HepG2 (cell line): ENCODE results near the gene MTA2. TPM values are rescaled to one million over a fixed set of nuclear protein-coding genes. Genes with fewer than 3 reads are reported as not detected.

ENCODE experiments used
- HMG20B ChIP-seq: conservative IDR thresholded peaks from 2 replicates; pipeline ENCODE4 v1.6.1; 2016; ENCODE audit warnings: missing genetic modification reagents, missing compliant biosample characterization
- KAT2B ChIP-seq: fragments of 150-350 bp; IDR thresholded peaks from 2 replicates; pipeline ENCODE4 v1.6.1; 2014; ENCODE audit warnings: low read depth, low read length, borderline replicate concordance
- KAT8 ChIP-seq: IDR thresholded peaks from 2 replicates; pipeline ENCODE4 v1.6.1; 2016; ENCODE audit warnings: missing genetic modification reagents, missing compliant biosample characterization
- KLF13 ChIP-seq: sonication (generic); formaldehyde crosslinking; IDR thresholded peaks from 2 replicates; pipeline ENCODE4 v1.4.0; 2020; ENCODE audit warnings: mild to moderate bottlenecking, missing genetic modification reagents
- NFATC3 ChIP-seq: sonication (generic); formaldehyde crosslinking; IDR thresholded peaks from 2 replicates; pipeline ENCODE4 v1.5.1; 2020; ENCODE audit warnings: mild to moderate bottlenecking, missing genetic modification reagents
- SOX6 ChIP-seq, 2 experiments: fragments of 450-650 bp in 1 of 2; sonication (generic) in 1 of 2; formaldehyde crosslinking in 1 of 2; IDR thresholded peaks; 2 replicates each; pipeline versions ENCODE4 v1.4.0 to v1.6.1; 2017 to 2020; ENCODE audit warnings: antibody characterized with exemption in 1 of 2, mild to moderate bottlenecking in 1 of 2, missing genetic modification reagents in 1 of 2
- SPEN ChIP-seq: sonication (generic); formaldehyde crosslinking; IDR thresholded peaks from 2 replicates; pipeline ENCODE4 v1.5.1; 2020; ENCODE audit warnings: low read depth, mild to moderate bottlenecking, missing genetic modification reagents
- ZBTB25 ChIP-seq: IDR thresholded peaks from 2 replicates; pipeline ENCODE4 v1.6.1; 2018; ENCODE audit warnings: missing genetic modification reagents
- ZBTB38 ChIP-seq: sonication (generic); formaldehyde crosslinking; IDR thresholded peaks from 2 replicates; pipeline ENCODE4 v1.5.1; 2020; ENCODE audit warnings: mild to moderate bottlenecking, missing genetic modification reagents
- ZBTB4 ChIP-seq: sonication (generic); formaldehyde crosslinking; IDR thresholded peaks from 2 replicates; pipeline ENCODE4 v1.4.0; 2020; ENCODE audit warnings: missing genetic modification reagents, mild to moderate bottlenecking, borderline replicate concordance
- ZFP82 ChIP-seq: sonication (generic); formaldehyde crosslinking; IDR thresholded peaks from 2 replicates; pipeline ENCODE4 v1.5.1; 2020; ENCODE audit warnings: mild to moderate bottlenecking, missing genetic modification reagents, borderline replicate concordance
- ZIK1 ChIP-seq: sonication (generic); formaldehyde crosslinking; IDR thresholded peaks from 2 replicates; pipeline ENCODE4 v1.5.0; 2020; ENCODE audit warnings: mild to moderate bottlenecking, low read depth, missing genetic modification reagents, borderline replicate concordance
- ZMYM2 ChIP-seq: sonication (generic); formaldehyde crosslinking; IDR thresholded peaks from 2 replicates; pipeline ENCODE4 v1.8.0; 2022; ENCODE audit warnings: mild to moderate bottlenecking, missing genetic modification reagents
- ZNF501 ChIP-seq: sonication (generic); formaldehyde crosslinking; IDR thresholded peaks from 2 replicates; pipeline ENCODE4 v1.5.1; 2020; ENCODE audit warnings: mild to moderate bottlenecking, moderate library complexity, missing genetic modification reagents
- ZNF503 ChIP-seq: sonication (generic); formaldehyde crosslinking; IDR thresholded peaks from 2 replicates; pipeline ENCODE4 v1.4.0; 2020; ENCODE audit warnings: missing genetic modification reagents
- ZNF556 ChIP-seq: sonication (generic); formaldehyde crosslinking; IDR thresholded peaks from 2 replicates; pipeline ENCODE4 v1.4.0; 2020; ENCODE audit warnings: mild to moderate bottlenecking, missing genetic modification reagents, borderline replicate concordance
- ZNF614 ChIP-seq: IDR thresholded peaks from 2 replicates; pipeline ENCODE4 v1.6.1; 2018; ENCODE audit warnings: missing biosample characterization, missing genetic modification reagents, inconsistent platforms, borderline replicate concordance
- ZNF781 ChIP-seq: sonication (generic); formaldehyde crosslinking; IDR thresholded peaks from 2 replicates; pipeline ENCODE4 v1.5.1; 2020; ENCODE audit warnings: borderline replicate concordance, mild to moderate bottlenecking, missing genetic modification reagents; ENCODE audit errors: not compliant biosample characterization
- polyA plus RNA-seq, 8 experiments: library from polyadenylated mRNA; depleted of rRNA in 3 of 8; stranded (reverse) in 7 of 8; unstranded in 1 of 8; fragments of >200 nt; fragmentation: Illumina TruSeq in 4 of 8; extraction: Trizol in 4 of 8; gene quantifications; 2 replicates each; pipeline versions ENCODE4 v1.2.1 to v1.2.3, GENCODE V29; 2011 to 2016; ENCODE audit warnings: low read depth in 4 of 8, missing spikeins in 1 of 8, mixed read lengths in 1 of 8; ENCODE audit not compliant: insufficient read depth in 1 of 8
- total RNA-seq, 5 experiments: library from RNA; depleted of rRNA; stranded (reverse); fragments of >200 nt; fragmentation: Illumina TruSeq; extraction: Trizol; gene quantifications; 2 replicates each; pipeline ENCODE4 v1.2.3, GENCODE V29; 2016; ENCODE audit warnings: low read depth in 1 of 5
- TF ChIP-seq, protein P1 (sequence below): sonication (generic); formaldehyde crosslinking; IDR thresholded peaks from 2 replicates; pipeline ENCODE4 v1.4.0; 2020; ENCODE audit warnings: missing genetic modification reagents

The MTA2 gene
- total and polyA plus RNA-seq, 2 of the 13 experiments (the other 11 are each of a cell fraction or from before 2014, with no cell fraction given) = 14.0 to 70.0 TPM

DNA sequence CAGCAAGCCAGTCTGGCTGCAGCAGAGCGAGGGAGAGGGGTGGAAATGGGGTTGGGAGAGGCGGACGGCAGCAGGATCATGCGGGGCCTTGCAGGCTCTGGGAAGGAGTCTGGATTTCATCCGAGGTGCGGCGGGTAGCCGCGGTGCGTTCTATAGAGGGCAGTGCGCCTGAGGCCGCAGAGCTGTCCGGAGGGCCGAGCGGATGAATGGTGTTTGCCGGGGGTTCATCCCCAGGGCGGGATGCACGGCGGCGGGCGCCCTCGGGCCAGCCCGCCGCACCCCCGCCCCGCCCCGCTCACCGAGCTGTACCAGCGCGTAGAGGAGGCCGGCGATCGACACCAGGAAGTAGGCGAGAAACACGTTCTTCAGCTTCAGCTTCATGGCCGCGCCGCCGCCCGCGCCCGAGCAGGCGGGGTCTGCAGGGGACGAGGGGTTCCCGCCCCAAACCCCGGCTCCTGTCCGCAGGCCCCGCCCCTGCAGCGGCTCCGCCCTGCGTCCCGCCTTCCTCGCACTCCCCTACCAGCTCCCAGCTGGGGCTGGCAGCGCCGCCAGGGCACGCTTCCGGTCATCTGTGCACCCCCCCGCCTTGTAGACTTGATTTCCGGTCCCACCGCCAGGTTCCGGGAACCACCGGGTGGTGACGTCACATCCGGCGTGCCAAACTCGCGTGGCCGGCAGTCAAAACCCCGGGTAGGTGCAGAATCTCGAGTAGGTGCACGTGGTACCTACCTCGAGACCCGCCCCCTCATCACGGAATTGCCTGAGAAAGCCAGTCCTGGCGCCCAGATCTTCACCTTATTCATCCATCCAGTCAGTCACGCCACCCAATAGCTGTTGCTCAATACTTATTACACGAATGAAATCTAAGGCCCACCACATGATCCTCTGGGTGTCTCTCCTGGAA lies 20.2 kb upstream of the MTA2 start, which contains the start of gene B3GAT3 (continued):
- TF ChIP-seq, protein P1, sequence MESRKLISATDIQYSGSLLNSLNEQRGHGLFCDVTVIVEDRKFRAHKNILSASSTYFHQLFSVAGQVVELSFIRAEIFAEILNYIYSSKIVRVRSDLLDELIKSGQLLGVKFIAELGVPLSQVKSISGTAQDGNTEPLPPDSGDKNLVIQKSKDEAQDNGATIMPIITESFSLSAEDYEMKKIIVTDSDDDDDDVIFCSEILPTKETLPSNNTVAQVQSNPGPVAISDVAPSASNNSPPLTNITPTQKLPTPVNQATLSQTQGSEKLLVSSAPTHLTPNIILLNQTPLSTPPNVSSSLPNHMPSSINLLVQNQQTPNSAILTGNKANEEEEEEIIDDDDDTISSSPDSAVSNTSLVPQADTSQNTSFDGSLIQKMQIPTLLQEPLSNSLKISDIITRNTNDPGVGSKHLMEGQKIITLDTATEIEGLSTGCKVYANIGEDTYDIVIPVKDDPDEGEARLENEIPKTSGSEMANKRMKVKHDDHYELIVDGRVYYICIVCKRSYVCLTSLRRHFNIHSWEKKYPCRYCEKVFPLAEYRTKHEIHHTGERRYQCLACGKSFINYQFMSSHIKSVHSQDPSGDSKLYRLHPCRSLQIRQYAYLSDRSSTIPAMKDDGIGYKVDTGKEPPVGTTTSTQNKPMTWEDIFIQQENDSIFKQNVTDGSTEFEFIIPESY (CRISPR knock-in tag) = peak; percentile 58
- no peak for TF ChIP-seq SOX6 (IDR thresholded peaks at IDR 0.05)
- peak; percentile 69; the same call in 1 of the 2 replicates for TF ChIP-seq SOX6 (CRISPR knock-in tag; IDR thresholded peaks at IDR 0.05)
- no peak for TF ChIP-seq KLF13 (CRISPR knock-in tag)
- TF ChIP-seq KAT2B = no peak
- TF ChIP-seq SPEN (CRISPR knock-in tag) = peak; percentile 90
- TF ChIP-seq ZFP82 (CRISPR knock-in tag) = peak; percentile 85; the same call in 1 of the 2 replicates
- peak; percentile 81 for TF ChIP-seq ZNF503 (CRISPR knock-in tag)
- 0 out of 2 replicates have a peak, but pooled peaks have one; percentile 53 for TF ChIP-seq ZNF556 (CRISPR knock-in tag)
- peak; percentile 83; the same call in 1 of the 2 replicates for TF ChIP-seq NFATC3 (CRISPR knock-in tag)
- peak; percentile 82; the same call in 1 of the 2 replicates for TF ChIP-seq ZNF614 (CRISPR knock-in tag)
- TF ChIP-seq ZIK1 (CRISPR knock-in tag) = peak; percentile 82; the same call in 1 of the 2 replicates
- peak; percentile 67 for TF ChIP-seq ZNF501 (CRISPR knock-in tag)
- peak; percentile 45 for TF ChIP-seq ZBTB38
- no peak; the same call in 1 of the 2 replicates for TF ChIP-seq ZMYM2
- 0 out of 2 replicates have a peak, but pooled peaks have one; percentile 34 for TF ChIP-seq HMG20B
- TF ChIP-seq KAT8 = peak; percentile 97
- peak; percentile 82 for TF ChIP-seq ZNF781
- TF ChIP-seq ZBTB25 = peak; percentile 97
- no peak for TF ChIP-seq ZBTB4
